ENCODE results near the gene ABO. TPM values are rescaled to one million over a fixed set of nuclear protein-coding genes. Genes with fewer than 3 reads are reported as not detected.
"Not testable (repeated sequence)": the region's sequence is repeated elsewhere in the genome, so short reads cannot be mapped to it uniquely, and the experiment has no call there.

The ABO gene
- total RNA-seq, 2 experiments from 2014 or later = not detected

DNA sequence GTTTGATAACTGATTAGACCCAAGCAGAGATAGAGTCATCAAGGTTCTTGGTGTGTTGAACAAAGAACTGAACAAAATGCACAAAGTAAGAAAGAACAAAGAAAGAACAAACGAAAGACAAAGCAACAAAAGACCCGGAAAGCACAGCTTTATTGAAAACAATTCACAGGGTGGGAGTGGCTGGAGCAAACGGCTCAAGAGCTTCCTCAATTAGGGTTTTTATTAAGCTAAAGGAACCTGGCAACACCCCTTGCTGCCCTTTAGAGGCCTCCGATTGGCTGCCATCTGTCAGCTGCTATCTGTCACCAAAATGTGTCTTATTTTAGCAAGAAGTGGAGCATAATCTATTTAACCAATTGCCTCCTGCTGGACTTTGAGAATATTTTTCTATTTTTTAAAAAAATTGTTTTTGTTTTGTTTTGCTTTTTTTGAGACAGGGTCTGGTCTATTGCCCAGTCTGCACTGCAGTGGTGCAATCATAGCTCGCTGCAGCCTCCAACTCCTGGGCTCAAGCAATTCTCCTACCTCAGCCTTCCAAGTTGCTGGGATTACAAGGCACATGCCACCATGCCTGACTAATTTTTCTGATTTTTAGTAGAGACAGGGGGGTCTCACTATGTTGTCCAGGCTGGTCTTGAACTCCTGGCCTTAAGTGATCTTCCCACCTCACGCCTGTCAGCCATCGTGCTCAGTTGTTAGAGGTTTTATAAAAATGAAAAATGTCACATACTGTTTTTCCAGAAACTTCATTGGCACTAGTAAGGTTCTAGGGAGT is 7.7 kb upstream of the ABO start:
- POLR2A ChIA-PET = no interaction called here
- H3K27me3 Mint-ChIP-seq = peaks cover 19% of the 10 kb centered on the region
- ATAC-seq (ENCODE audit: low read depth) (no peak), DNase-seq (no peak)
- H3K4me1 Mint-ChIP-seq = no peaks in the 10 kb centered on the region
- H3K9me3 Mint-ChIP-seq = peaks cover 3% of the 10 kb centered on the region
- H3K27ac Mint-ChIP-seq = no peak overlapping the region
- H3K36me3 Mint-ChIP-seq = no peaks in the 10 kb centered on the region
- no peak overlapping the region for H3K4me3 Mint-ChIP-seq

DNA sequence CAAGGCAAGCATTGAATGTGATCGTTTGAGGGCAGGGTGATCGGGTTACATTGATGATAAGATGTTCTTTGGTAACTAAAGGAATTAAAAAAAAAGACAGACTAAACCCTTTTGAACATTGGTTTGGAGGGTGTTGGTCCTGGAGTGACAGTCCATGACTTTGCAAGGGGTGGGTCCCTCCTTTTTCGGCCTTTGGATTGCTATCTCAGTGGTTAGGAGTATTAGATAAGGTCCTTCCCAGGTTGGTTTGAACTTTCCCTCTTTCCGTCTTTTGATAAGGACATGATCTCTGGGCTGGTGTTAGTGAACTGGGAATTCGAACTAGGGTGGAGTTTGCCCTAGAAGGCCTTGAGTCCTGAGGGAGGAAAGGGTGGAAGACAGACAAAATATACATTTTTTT is 5.4 kb upstream of the ABO start:
- no peaks in the 10 kb centered on the region for H3K36me3 Mint-ChIP-seq

DNA sequence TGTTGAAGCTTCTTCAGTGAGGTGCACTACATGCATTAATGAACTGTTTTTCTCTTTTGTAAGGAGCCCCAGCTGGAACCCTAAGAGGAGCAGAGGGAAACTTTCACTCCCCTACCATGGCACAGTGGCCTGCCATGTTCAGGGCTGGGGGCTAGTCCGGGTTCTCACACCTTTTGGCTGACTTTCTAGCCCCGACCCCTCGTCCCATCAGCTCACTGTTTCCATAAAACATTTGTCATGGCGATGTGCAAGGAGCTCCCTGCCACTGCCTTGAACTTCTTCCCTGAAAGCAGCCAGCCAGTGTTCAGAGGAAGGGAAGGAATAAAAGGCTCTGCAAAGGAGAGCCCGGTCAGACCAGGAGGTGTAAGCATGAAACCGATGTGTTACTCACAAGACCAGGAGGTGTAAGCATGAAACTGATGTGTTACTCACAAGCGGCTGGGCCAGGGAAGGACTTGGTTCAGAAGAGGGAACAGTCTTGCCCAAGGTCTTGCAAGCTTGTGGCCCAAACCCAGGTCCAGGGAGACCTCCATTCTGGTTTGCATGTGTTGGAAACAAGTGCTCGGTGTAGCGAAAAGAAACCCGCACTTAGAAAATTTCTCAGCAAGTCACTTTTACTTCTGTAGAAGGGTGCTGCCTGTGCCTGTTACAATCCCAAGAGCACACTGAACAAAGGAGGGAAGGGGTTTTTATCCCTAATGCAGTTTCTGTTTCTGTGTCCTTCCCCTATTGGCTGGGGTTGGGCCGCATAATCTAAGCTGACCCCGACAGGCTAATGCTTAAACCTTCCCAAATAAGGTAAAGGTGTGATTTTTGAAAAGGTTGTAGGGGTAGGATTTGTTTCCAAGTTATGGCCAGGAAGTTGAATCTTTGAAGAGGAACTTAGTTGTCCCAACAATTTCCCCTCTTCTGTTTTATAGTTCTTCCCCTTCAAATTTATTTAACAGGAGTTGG is 3.4 kb upstream of the ABO start:
- DNase-seq = no peak
- no peak overlapping the region for H3K4me3 Mint-ChIP-seq
- ATAC-seq (ENCODE audit: low read depth) = no peak
- no peaks in the 10 kb centered on the region for H3K4me1 Mint-ChIP-seq
- H3K9me3 Mint-ChIP-seq = peaks cover 3% of the 10 kb centered on the region
- no peak overlapping the region for H3K27ac Mint-ChIP-seq
- no peaks in the 10 kb centered on the region for H3K36me3 Mint-ChIP-seq
- POLR2A ChIA-PET = no interaction called here
- H3K27me3 Mint-ChIP-seq = peaks cover 44% of the 10 kb centered on the region

More for the DNA sequence above, 5.4 kb upstream of the ABO start:
- ATAC-seq (ENCODE audit: low read depth) (no peak), DNase-seq (no peak)
- H3K9me3 Mint-ChIP-seq = peaks cover 3% of the 10 kb centered on the region
- peaks cover 34% of the 10 kb centered on the region for H3K27me3 Mint-ChIP-seq
- H3K4me1 Mint-ChIP-seq = no peaks in the 10 kb centered on the region
- no peak overlapping the region for H3K27ac Mint-ChIP-seq
- POLR2A ChIA-PET = no interaction called here
- H3K4me3 Mint-ChIP-seq = no peak overlapping the region

DNA sequence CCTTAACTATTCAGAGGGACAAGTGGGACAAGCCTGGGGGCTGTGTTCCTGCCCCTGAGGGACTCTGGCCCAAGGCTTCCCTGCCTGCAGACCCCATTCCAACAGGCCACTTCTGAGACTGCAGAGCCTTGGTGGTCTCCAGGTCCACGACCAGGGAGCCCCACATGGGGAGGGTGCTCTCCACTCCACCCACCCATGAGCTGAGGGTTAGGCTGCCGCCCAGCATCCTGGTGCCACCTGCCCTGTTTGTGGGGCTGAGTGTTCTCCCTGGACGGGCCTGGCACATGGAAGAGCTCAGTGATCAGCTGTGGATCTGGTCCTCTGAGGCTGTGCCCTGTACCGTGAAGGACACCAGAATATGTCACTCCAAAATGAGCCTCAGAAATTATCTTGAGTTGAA is 2.5 kb upstream of the ABO start:
- Mint-ChIP-seq H3K27me3 (peaks cover 52% of the 10 kb centered on the region), H3K27ac (no peak overlapping the region)
- POLR2A ChIA-PET = no interaction called here

DNA sequence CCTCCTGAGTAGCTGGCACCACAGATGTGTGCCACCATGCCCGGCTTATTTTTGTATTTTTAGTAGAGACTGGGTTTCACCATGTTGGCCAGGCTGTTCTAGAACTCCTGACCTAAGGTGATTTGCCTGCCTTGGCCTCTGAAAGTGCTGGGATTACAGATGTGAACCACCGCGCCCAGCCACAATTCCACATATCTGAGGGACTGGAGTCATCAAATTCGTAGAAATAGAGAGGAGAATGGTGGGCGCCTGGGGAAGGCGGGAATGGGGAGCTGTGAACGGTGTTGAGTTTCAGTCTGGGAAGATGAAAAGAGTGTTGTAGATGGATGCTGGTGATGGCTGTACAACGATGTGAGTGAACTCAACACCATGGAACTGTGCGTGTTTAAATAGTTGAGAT is 1.9 kb upstream of the ABO start:
- DNase-seq = no peak
- H3K4me1 Mint-ChIP-seq = no peaks in the 10 kb centered on the region
- H3K9me3 Mint-ChIP-seq = peaks cover 3% of the 10 kb centered on the region
- ATAC-seq (ENCODE audit: low read depth) = no peak
- no peak overlapping the region for H3K27ac Mint-ChIP-seq
- no peak overlapping the region for H3K4me3 Mint-ChIP-seq
- peaks cover 57% of the 10 kb centered on the region for H3K27me3 Mint-ChIP-seq
- no peaks in the 10 kb centered on the region for H3K36me3 Mint-ChIP-seq
- POLR2A ChIA-PET = no interaction called here

More for the DNA sequence above, 2.5 kb upstream of the ABO start:
- Mint-ChIP-seq H3K4me3 (no peak overlapping the region), H3K36me3 (no peaks in the 10 kb centered on the region), H3K4me1 (no peaks in the 10 kb centered on the region), H3K9me3 (peaks cover 3% of the 10 kb centered on the region)
- DNase-seq (no peak), ATAC-seq (ENCODE audit: low read depth) (no peak)

DNA sequence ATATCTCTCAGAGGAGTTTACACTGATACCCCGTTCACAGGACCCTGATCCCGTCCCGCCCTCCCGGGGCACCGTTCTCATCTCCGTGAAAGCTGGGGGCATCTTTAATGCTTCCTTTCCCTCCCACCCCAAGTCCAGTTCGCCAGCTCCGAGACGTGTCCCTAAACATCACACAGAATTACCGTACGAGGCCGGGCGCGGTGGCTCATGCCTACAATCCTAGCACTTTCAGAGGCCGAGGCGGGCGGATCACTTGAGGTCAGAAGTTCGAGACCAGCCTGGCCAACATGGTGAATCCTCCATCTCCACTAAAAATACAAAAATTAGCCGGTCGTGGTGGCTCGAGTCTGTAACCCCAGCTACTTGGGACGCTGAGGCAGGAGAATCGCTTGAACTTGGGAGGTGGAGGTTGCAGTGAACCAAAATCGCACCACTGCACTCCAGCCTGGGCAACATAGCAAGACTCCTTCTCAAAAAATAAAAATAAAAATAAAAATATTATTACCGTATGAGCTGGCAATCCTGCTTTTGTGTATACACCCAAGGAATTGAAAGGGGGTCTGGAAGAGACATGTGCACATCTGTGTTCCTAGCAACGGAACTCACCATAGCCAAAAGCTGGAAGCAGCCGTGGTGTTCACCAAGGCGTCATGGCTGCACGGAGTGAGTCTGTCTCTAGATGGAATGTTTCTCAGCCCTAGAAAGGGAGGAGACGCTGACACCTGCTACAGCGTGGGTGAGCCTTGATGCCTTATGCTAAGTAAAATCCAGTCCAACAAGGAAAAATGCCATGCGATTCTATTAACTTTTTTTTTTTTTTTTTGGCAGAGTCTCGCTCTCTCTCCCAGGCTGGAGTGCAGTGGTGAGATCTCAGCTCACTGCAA is 1.2 kb upstream of the ABO start:
- ATAC-seq (ENCODE audit: low read depth) (no peak), DNase-seq (no peak)
- POLR2A ChIA-PET = no interaction called here
- no peaks in the 10 kb centered on the region for H3K4me1 Mint-ChIP-seq
- no peak overlapping the region for H3K27ac Mint-ChIP-seq
- H3K27me3 Mint-ChIP-seq = peaks cover 62% of the 10 kb centered on the region
- no peaks in the 10 kb centered on the region for H3K36me3 Mint-ChIP-seq
- peaks cover 3% of the 10 kb centered on the region for H3K9me3 Mint-ChIP-seq
- no peak overlapping the region for H3K4me3 Mint-ChIP-seq

DNA sequence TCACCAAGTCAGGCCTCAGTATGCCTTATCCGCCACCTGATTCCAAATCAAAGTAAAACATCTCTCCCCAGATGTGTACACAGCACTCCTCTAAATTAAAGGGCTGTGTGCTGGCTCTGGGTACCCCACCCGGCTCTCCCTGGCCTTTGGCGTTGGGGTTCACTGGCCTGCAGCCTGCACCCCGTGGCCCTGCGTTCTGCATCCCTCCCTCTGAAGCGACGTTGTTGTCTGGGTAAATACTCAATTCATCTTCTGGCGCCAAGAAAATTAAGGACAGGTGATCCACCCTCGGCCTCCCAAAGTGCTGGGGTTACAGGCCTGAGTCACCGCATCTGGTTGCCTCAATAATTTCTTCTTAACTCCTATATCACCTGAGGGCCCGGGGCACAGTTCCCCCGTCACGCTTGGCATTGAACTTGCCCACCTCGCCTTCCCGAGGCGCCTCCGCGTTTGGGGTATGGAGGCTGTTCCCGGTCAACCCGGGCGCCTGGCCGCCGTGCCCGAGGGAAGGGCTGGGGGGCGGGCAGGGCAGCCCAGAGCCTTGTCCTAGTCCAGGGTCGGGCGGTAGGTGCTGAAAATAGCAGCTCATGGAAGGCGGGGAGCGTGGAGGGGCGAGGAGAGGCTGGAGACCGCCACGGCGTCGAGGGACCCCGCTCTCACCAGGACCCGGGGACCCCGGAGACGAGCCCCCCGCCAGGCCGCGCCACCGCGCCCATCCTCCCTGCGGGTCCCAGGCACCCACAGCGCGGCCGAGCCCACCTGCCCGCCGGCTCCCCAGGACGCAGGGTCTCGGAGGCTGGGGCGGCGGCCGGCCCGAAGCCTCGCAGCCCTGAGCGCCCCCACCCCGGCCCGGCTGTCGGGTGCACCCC is 531 bp downstream of the ABO start:
- Mint-ChIP-seq H3K4me1 (no peaks in the 10 kb centered on the region), H3K27ac (no peak overlapping the region), H3K36me3 (no peaks in the 10 kb centered on the region), H3K9me3 (peaks cover 3% of the 10 kb centered on the region), H3K4me3 (no peak overlapping the region), H3K27me3 (peaks cover 66% of the 10 kb centered on the region)
- DNase-seq = no peak
- POLR2A ChIA-PET = no interaction called here
- ATAC-seq (ENCODE audit: low read depth) = no peak

DNA sequence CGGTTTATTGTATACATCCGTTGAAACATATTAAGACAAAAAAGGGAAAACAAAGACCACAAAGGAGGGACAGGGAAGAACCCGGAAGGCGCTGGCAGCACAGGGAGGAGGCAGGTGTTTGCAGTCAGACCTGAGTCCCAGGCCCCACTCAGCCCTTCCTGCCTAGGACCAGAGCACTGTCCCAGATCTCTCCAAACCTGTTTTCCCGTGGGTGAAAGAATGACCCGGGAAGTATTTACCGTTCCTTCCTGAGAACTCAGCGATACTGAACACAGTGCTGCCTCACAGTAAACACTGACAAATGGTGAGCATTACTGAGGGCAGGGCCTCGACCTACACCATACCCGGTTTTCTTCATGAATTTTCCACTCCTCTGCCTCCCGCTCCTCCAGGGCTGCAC is 1.2 kb downstream of the ABO start:
- ATAC-seq (ENCODE audit: low read depth) (no peak), DNase-seq (no peak)
- Mint-ChIP-seq H3K9me3 (peaks cover 2% of the 10 kb centered on the region), H3K36me3 (no peaks in the 10 kb centered on the region), H3K4me1 (no peaks in the 10 kb centered on the region), H3K4me3 (no peak overlapping the region), H3K27ac (no peak overlapping the region), H3K27me3 (peaks cover 70% of the 10 kb centered on the region)
- POLR2A ChIA-PET = no interaction called here

DNA sequence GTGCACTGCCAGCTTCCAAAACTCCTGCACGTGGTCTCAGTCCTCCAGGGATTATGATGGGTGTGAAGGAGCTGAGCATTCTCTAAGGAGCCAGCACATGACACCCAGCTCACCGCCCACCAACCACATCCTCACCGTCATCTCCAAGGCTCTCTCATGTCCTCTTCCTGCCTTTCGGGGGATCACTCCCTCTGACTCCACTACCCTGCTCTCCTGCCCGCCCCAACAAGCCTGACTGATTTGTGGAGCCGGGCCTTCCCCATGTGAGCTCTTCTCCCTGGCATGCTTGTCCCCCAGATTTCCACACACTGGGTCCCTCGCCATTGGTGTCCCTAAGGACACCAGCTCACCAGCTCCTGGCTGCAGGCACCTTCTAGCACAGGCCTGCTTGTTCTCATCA is 1.9 kb downstream of the ABO start:
- no peaks in the 10 kb centered on the region for H3K36me3 Mint-ChIP-seq
- POLR2A ChIA-PET = no interaction called here
- H3K27ac Mint-ChIP-seq = no peak overlapping the region
- H3K4me3 Mint-ChIP-seq = no peak overlapping the region
- H3K27me3 Mint-ChIP-seq = peaks cover 72% of the 10 kb centered on the region
- ATAC-seq (ENCODE audit: low read depth) (no peak), DNase-seq (no peak)
- peaks cover 2% of the 10 kb centered on the region for H3K9me3 Mint-ChIP-seq
- H3K4me1 Mint-ChIP-seq = no peaks in the 10 kb centered on the region

DNA sequence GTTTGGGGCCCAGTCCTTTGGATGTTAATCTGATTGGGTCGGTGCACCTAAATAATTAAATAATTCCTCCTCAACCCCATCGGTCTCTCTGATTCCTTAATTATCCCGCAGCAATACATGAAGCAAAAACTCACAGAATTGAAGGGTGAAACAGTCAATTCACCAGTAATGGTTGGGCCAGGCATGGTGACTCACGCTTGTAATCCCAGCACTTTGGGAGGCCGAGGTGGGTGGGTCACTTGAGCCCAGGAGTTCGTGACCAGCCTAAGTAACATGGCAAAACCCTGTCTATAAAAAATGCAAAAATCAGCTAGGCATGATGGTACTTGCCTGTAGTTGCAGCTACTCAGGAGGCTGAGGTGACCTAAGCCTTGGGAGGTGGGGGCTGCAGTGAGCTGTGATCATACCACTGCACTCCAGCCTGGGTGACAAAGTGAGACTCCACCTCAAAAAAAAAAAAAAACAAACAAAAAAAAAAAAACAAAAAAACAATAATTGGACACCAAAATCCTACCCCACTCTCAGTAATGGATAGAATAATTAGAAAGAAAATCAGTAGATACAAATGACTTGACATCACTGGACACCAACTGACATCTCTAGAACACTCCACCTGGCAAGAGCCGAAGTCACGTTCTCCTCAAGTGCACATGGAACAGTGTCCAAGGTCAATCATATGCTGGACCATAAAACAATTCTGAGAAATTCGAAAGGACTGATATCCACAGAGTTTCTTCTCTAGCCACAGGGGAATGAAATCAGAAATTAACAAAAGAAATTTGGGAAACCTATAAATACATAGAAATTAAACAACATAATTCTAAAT is 5.3 kb downstream of the ABO start:
- no peaks in the 10 kb centered on the region for H3K4me1 Mint-ChIP-seq
- no peak overlapping the region for H3K4me3 Mint-ChIP-seq
- H3K36me3 Mint-ChIP-seq = no peaks in the 10 kb centered on the region
- no peak for ATAC-seq (ENCODE audit: low read depth)
- POLR2A ChIA-PET = no interaction called here
- no peak for DNase-seq
- H3K27me3 Mint-ChIP-seq = peaks cover 53% of the 10 kb centered on the region
- H3K9me3 Mint-ChIP-seq = no peaks in the 10 kb centered on the region
- H3K27ac Mint-ChIP-seq = no peak overlapping the region

DNA sequence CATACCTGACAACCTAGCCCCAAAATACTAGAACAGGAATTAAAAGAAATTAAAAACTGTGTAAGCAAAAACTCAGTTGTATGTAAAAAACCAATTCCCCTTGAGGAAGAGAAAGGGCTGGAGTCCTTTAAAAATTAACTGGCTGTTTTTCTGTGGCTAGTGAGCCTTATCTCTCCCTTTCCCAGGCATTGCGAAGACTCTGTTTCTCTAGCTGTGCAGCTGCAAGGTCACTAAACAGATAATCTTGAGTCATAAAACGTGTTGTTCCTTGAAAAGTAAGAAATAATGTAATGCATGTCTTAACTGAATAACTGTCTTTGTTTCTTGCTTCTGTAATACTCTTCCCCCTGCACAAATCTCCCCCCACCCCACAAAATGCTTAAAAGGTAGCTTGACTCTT is 5.9 kb downstream of the ABO start:
- DNase-seq; POLR2A ChIA-PET; ATAC-seq (ENCODE audit: low read depth); H3K4me3 Mint-ChIP-seq; H3K4me1 Mint-ChIP-seq; H3K9me3 Mint-ChIP-seq; H3K36me3 Mint-ChIP-seq; H3K27ac Mint-ChIP-seq: not testable (repeated sequence)
- peaks cover 50% of the 10 kb centered on the region for H3K27me3 Mint-ChIP-seq
